Right cardiac atrium (tissue), 5 donors: Measurements from ENCODE around the gene THRSP. TPM values are rescaled to one million over a fixed set of nuclear protein-coding genes. Genes with fewer than 3 reads are reported as not detected.
"Not testable (repeated sequence)": the region's sequence is repeated elsewhere in the genome, so short reads cannot be mapped to it uniquely, and the experiment has no call there.

Experiments used
- ATAC-seq, 2 donors: fragments of 200-7000 bp; cut with Tn5 transposase; one replicate each; pipeline versions ENCODE4 v1.8.0 to v1.9.1; 2020; ENCODE audit warnings: moderate library complexity in 2 of 2, mild to moderate bottlenecking in 1 of 2
- DNase-seq, 3 donors: peaks; one replicate each; pipeline ENCODE4 v3.0.0-alpha.2; 2020
- H3K27ac ChIP-seq: one replicate; pipeline ENCODE4 v1.5.1; 2013; ENCODE audit warnings: mild to moderate bottlenecking, low read length, control low read depth, moderate library complexity
- H3K27me3 ChIP-seq: one replicate; pipeline ENCODE4 v1.6.1; 2013; ENCODE audit not compliant: control insufficient read depth, insufficient read depth
- H3K4me1 ChIP-seq: one replicate; pipeline ENCODE4 v1.6.1; 2013; ENCODE audit warnings: low read length; ENCODE audit not compliant: control insufficient read depth, insufficient read depth
- H3K4me3 ChIP-seq: one replicate; pipeline ENCODE4 v1.5.1; 2013; ENCODE audit warnings: low read length, control low read depth
- H3K9me3 ChIP-seq: one replicate; pipeline ENCODE4 v1.6.1; 2013; ENCODE audit warnings: low read length; ENCODE audit not compliant: control insufficient read depth
- WGBS: extraction: QIAGEN DNeasy Blood & Tissue Kit; methylation state at CpG from one replicate; pipeline ENCODE4 v1.1.7; 2013; 5-methylcytosine and 5-hydroxymethylcytosine counted together
- intact Hi-C, 4 donors: fragments of 100-400 bp; cut with DNase I; formaldehyde crosslinking; loops; one replicate each; pipeline versions ENCODE4 v1.11.0 to v1.14.0; 2022 to 2023
- polyA plus RNA-seq: library from polyadenylated mRNA; stranded (reverse); fragments of 200-250 nt; gene quantifications from one replicate; pipeline ENCODE4 v1.2.3, GENCODE V29; 2013
- total RNA-seq, 4 donors: library from RNA; stranded (reverse); fragmentation: NEBNext Ultra II Directional; extraction: Animal tissue kit (Norgen Biotek cat#: 25700); gene quantifications; one replicate each; pipeline ENCODE4 v1.2.1, GENCODE V29; 2021
- donor health status: healthy with polysubstance abuse.
- donor health status: DM: no; HTN: yes; CAD: no.
- donor health status: DM: no; HTN: no; CAD: no.
- donor health status: DM: no; HTN: yes; CAD: no; lungs with severe emphysema.
- donor health status: DM: yes; HTN: yes; CAD: no.

The THRSP gene
- total and polyA plus RNA-seq, 5 donors, result 0.66 to 80.3 (median 4.3) TPM; not detected in 1

GRCh38 chr11:78069465-78069864 lies 5.8 kb downstream of the THRSP start:
- DNase-seq (no peak), ATAC-seq (no peak)
- Histone ChIP-seq H3K9me3 (no peaks in the 10 kb centered on the region), H3K4me3 (no peak overlapping the region), H3K27ac (no peak overlapping the region), H3K27me3 (no peaks in the 10 kb centered on the region), H3K4me1 (peaks cover 2% of the 10 kb centered on the region)
- intact Hi-C loops, result no loop called here
- 45% methylated on average over 2 of the region's 2 CpGs for WGBS

- intact Hi-C loops, result no loop called here
- peaks cover 2% of the 10 kb centered on the region for H3K4me1 ChIP-seq
- H3K9me3 ChIP-seq, result no peaks in the 10 kb centered on the region
- DNase-seq (no peak), ATAC-seq (no peak)
- H3K27me3 ChIP-seq, result no peaks in the 10 kb centered on the region
- no peak overlapping the region for H3K4me3 ChIP-seq
- H3K27ac ChIP-seq, result peak overlapping the region; percentile 26
- 86% methylated on average over 2 of the region's 2 CpGs for WGBS
These were observed 7.0 kb downstream of the THRSP start for GRCh38 chr11:78070621-78071020.

- DNase-seq (no peak), ATAC-seq (no peak)
- Histone ChIP-seq H3K27ac (no peak overlapping the region), H3K4me1 (peaks cover 5% of the 10 kb centered on the region), H3K9me3 (no peaks in the 10 kb centered on the region), H3K4me3 (no peak overlapping the region), H3K27me3 (no peaks in the 10 kb centered on the region)
- intact Hi-C loops, result no loop called here
- WGBS, result 72% methylated on average over 3 of the region's 3 CpGs
These were observed 8.1 kb downstream of the THRSP start for GRCh38 chr11:78071717-78072116.

GRCh38 chr11:78072455-78072854 lies 8.8 kb downstream of the THRSP start:
- Histone ChIP-seq H3K4me3 (no peak overlapping the region), H3K27ac (no peak overlapping the region), H3K9me3 (no peaks in the 10 kb centered on the region), H3K4me1 (peaks cover 9% of the 10 kb centered on the region), H3K27me3 (no peaks in the 10 kb centered on the region)
- intact Hi-C loops, result no loop called here
- 88% methylated on average over 4 of the region's 4 CpGs for WGBS
- DNase-seq (no peak), ATAC-seq (no peak)

GRCh38 chr11:78074756-78075155 lies 11.1 kb downstream of the THRSP start:
- Histone ChIP-seq H3K9me3 (no peaks in the 10 kb centered on the region), H3K4me3 (no peak overlapping the region), H3K27me3 (no peaks in the 10 kb centered on the region), H3K4me1 (peaks cover 11% of the 10 kb centered on the region), H3K27ac (no peak overlapping the region)
- 77% methylated on average over 6 of the region's 6 CpGs for WGBS
- intact Hi-C loops, result no loop called here
- DNase-seq (no peak), ATAC-seq (no peak)

GRCh38 chr11:78076733-78077403 lies 13.2 kb downstream of the THRSP start:
- intact Hi-C loops, result loop anchor here in 1 of 4 donors (2.0 kb wide), 1 partner anchor 60 kb away; no protein-coding TSS in a partner anchor
- peaks cover 13% of the 10 kb centered on the region for H3K4me1 ChIP-seq
- 75% methylated on average over 6 of the region's 6 CpGs for WGBS
- no peak overlapping the region for H3K27ac ChIP-seq
- DNase-seq, result no peak
- no peak for ATAC-seq
- H3K27me3 ChIP-seq, result no peaks in the 10 kb centered on the region
- H3K9me3 ChIP-seq, result no peaks in the 10 kb centered on the region
- H3K4me3 ChIP-seq, result no peak overlapping the region

- H3K4me3 ChIP-seq, H3K9me3 ChIP-seq, H3K27ac ChIP-seq, DNase-seq, H3K27me3 ChIP-seq, ATAC-seq: not testable (repeated sequence)
- H3K4me1 ChIP-seq, result peaks cover 13% of the 10 kb centered on the region
- intact Hi-C loops, result loop anchor here in 1 of 4 donors (2.0 kb wide), 1 partner anchor 59 kb away; no protein-coding TSS in a partner anchor
- 61% methylated on average over 4 of the region's 4 CpGs for WGBS
These were observed 13.9 kb downstream of the THRSP start for GRCh38 chr11:78077592-78077991.

GRCh38 chr11:78078218-78079167 lies 14.8 kb downstream of the THRSP start:
- Histone ChIP-seq H3K27ac (peak overlapping the region; percentile 26), H3K9me3 (no peaks in the 10 kb centered on the region), H3K4me3 (peak overlapping the region; percentile 86), H3K27me3 (no peaks in the 10 kb centered on the region), H3K4me1 (peaks cover 13% of the 10 kb centered on the region)
- intact Hi-C loops, result no loop called here
- ATAC-seq (no peak), DNase-seq (peak in 1 of 3 donors; percentile 38)
- WGBS, result 34% methylated on average over 21 of the region's 21 CpGs

- Histone ChIP-seq H3K4me3 (peak within 1 kb of the TSS; percentile 86), H3K9me3 (no peaks in the 10 kb centered on the region), H3K27ac (peak within 1 kb of the TSS; percentile 73), H3K27me3 (no peaks in the 10 kb centered on the region), H3K4me1 (peaks cover 13% of the 10 kb centered on the region)
- ATAC-seq (peak; percentile 93), DNase-seq (peak; percentile 82 to 93 (median 92))
- whole genome bisulfite sequencing, result 0% methylated on average over 68 of the region's 68 CpGs
- intact Hi-C loops, result no loop called here
These were observed 15.8 kb downstream of the THRSP start, which contains the start of gene NDUFC2 for GRCh38 chr11:78079232-78080083. Gene NDUFC2 (minus strand): TSS chr11:78079862. CDS start chr11:78079744, 118 bp downstream.

GRCh38 chr11:78080084-78080817 lies 16.6 kb downstream of the THRSP start:
- H3K4me1 ChIP-seq, result peaks cover 13% of the 10 kb centered on the region
- intact Hi-C loops, result no loop called here

More at GRCh38 chr11:78080084-78080817, 16.6 kb downstream of the THRSP start:
- Histone ChIP-seq H3K9me3 (no peaks in the 10 kb centered on the region), H3K4me3 (peak overlapping the region; percentile 86), H3K27me3 (no peaks in the 10 kb centered on the region), H3K27ac (peak overlapping the region; percentile 73)
- WGBS, result 58% methylated on average over 23 of the region's 23 CpGs
- ATAC-seq (peak in 1 of 2 donors; percentile 10), DNase-seq (peak in 1 of 3 donors; percentile 44)
